DND-41 (cell line): ENCODE data around the gene LTBP3.
A peak's percentile ranks its signal among the peaks of the same experiment; 100 is the strongest.

Experiments used
- CTCF ChIP-seq: IDR thresholded peaks from 2 replicates; pipeline ENCODE4 v1.5.1; 2012; ENCODE audit warnings: borderline replicate concordance, low read length, moderate library complexity, mild to moderate bottlenecking; ENCODE audit not compliant: poor library complexity, severe bottlenecking; ENCODE audit errors: extremely low read depth
- EZH2 ChIP-seq: IDR thresholded peaks from 3 replicates; pipeline ENCODE4 v1.6.1; 2012; ENCODE audit warnings: borderline replicate concordance, low read depth, mild to moderate bottlenecking, moderate library complexity, low read length, inconsistent platforms; ENCODE audit not compliant: severe bottlenecking

GRCh38 chr11:65500387-65501185 is 57.6 kb downstream of the LTBP3 start:
- peak; percentile 15 for TF ChIP-seq CTCF
- TF ChIP-seq EZH2 = no peak
